HG03135 (cell line): ENCODE measurements around the gene PTPN4.
"Not testable (repeated sequence)": the region's sequence is repeated elsewhere in the genome, so short reads cannot be mapped to it uniquely, and the experiment has no call there.

Source experiments
- ATAC-seq: cut with Tn5 transposase; IDR thresholded peaks from one replicate; pipeline ENCODE4 v1.9.1; 2021; ENCODE audit warnings: mild to moderate bottlenecking, moderate library complexity; ENCODE audit not compliant: unreplicated experiment

PTPN4 gene

GRCh38 chr2:119932809-119933208 is 173.1 kb downstream of the PTPN4 start:
- ATAC-seq = no peak

- ATAC-seq = no peak
Measured at GRCh38 chr2:119934319-119934718, 174.6 kb downstream of the PTPN4 start.

DNA sequence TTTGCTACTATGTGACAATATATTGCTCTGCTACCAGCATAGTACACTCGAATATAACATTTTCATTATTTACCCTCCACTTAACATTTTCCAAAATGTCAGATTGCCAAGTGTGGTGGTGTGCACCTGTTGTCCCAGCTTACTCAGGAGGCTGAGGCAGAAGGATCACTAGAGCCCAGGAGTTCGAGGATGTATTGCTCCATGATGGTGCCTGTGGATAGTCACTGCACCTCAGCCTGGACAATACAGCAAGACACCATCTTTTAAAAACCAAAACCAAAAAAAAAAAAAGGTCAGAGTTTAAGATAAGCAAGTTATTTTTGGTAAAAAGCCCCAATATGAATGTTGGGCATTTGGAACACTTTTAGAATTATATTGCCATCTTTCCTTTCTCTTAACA is 178.0 kb downstream of the PTPN4 start:
- ATAC-seq = no peak

DNA sequence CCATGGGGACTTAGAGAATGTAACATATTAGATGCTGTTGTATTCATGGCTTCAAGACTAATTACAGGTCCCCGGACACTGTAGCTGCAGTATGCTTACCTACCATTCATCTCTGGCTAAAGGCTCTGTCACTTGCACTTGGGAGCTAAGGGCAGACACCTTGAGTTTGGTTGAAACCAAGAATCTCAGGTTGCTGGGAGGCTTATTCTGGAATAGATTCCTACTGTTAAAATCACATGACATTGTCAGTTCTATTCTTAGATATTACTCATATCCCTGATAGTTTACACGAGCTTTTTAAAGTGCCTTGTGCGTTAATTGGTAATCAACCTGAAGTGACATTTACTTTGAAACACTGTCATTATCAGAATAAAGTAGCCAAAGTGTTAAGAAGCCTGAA is 180.2 kb downstream of the PTPN4 start:
- ATAC-seq = no peak

DNA sequence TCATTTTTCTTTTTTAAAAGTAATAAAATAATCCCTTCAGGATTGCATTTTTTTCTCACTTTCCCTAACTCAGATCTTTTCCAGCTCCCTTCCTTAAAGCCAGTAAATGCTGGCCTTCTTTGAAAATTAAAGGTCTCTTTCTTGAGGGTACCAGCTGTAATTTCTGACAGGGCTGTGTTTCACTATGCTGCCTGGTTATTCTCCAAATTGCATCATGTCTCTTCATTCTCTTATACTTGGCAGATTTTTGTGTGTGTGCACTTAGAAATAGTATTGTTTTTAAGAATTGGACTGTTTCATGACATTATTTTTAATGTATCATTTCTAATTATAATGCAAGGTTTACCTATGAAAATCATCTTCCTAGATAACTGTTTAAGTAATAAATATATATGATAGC is 181.1 kb downstream of the PTPN4 start:
- ATAC-seq = no peak

GRCh38 chr2:119941388-119941787 is 181.7 kb downstream of the PTPN4 start:
- no peak for ATAC-seq

DNA sequence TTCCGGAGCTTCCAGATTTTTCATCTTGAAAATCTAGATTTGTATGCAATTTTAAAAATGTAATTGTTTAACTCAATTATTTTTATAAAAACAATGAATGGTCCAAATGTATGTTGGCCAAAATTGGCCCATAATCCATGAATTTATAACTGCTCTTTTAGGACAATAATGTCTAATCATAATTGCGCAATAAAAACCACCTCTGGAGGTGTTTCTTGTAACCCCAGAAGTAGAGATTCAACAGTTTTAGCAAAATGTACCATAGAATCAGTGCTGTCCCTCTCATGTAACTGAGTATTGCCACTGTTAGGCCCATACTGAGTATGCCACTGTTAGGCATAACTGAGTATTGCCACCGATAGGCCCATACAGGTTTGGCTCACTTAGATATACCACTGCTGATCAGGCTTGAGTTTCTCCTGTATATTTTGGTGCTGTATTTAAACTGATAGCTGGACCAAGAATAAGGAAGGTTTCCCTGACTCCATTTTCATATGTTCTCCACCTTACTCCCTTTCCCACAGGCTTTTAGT is 182.3 kb downstream of the PTPN4 start:
- no peak for ATAC-seq

DNA sequence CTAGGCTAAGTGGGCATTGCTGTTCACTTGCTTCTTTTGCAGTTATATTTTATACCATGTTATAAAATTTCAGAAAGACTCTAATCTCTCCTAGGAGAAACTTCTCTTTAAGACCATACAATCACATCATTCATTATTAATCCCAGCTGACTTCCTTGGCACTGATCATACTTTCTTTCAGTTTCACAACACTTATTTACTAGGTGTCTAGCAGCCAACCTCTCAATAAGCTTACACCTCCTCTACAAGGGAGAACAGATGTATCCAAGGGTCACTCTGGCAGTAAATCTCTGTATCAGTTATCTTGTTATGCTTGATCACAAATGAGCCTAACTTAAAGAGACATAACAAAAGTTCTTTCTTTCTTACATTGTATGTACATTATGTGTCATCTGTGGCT is 183.3 kb downstream of the PTPN4 start:
- ATAC-seq = no peak

DNA sequence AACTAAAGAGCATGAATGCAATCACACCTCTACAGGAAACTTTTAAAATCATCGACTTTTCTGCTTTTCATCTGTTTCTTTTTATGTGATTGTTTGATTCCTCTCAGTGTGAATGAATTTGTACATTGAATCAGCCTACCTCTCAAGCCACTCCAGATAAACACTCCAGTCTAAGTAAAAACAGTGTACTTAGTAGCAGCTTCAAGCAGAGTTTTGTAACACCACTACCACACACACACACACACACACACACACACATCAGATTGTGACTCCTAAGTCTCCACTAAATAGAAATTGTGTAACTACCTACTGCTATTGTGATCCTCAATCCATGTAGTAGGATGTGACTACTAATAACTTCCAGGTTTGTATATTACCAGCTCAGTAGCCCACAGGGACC is 187.8 kb downstream of the PTPN4 start:
- no peak for ATAC-seq

- ATAC-seq = no peak
Measured at GRCh38 chr2:119950966-119951365, 191.2 kb downstream of the PTPN4 start.

DNA sequence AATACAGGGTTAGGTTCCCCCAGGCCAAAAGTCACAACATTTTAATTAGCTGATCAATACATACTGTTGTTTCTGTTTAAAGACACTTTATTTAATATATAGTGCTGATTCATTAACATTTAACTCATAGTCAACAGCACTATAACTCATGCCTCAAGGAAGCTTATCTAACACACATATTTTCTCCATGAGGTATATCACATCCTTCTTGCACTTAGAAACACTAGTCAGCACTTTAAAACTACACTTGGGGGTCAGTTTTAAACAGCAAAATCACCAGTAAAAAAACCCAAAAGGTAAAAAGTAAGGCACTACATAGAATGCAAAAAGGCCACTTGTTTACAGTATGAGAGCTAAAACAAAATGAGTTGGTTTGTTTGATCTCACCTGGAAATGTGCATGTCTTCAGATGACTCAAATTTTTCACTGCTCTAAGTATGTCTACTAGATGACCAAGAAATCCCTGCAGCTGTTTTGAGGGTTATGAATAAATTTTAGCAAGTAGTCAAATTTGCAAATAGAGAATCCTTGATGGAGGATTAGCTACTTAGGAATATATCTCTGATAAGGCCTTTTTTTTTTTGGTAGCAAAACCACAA is 199.0 kb downstream of the PTPN4 start:
- ATAC-seq = no peak

- ATAC-seq = no peak
Measured at GRCh38 chr2:119960821-119961220, 201.1 kb downstream of the PTPN4 start.

GRCh38 chr2:119981896-119982295 is 222.2 kb downstream of the PTPN4 start:
- ATAC-seq = no peak

- ATAC-seq = no peak
Measured at GRCh38 chr2:119982506-119982905, 222.8 kb downstream of the PTPN4 start.

DNA sequence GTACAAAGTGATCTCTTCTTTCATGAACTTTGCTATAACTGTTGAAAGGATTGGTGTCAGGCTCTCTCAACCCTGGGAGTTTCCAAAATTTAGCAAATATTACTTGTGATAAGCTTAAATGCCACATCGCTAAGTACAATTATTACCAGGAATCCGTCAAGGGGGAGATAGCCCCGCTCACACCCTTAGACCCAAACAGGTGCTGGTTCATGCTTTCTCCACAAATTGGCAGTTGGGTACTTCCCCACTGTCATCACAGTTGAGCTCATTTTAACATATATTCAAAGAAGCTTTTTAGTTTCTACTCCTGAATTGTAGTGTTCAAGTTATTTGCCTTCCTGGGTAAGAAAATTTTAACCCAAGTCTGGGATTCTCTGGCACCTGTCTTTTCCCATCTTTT is 223.4 kb downstream of the PTPN4 start:
- ATAC-seq = no peak

DNA sequence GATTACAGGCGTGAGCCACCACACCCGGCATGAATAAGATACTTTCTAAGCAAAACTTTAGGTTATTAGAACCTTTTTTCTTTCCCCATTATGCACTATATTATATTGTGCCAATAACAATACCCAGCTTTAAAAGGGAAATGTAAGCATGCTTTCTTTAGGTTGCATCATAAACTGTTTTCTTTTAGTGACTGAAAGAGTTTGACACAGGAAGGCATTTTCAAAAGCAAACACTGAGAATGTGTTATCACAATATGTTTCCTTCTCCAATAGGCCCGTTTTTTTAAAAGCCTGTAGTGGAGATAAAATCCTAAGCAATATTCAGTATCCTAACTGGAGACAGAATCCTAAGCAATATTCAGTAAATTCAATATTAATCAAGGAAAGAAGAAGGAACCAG is 236.4 kb downstream of the PTPN4 start:
- no peak for ATAC-seq

GRCh38 chr2:119996896-119997891 is 237.5 kb downstream of the PTPN4 start:
- ATAC-seq = not testable (repeated sequence)

- no peak for ATAC-seq
Measured at GRCh38 chr2:120001471-120001870, 241.7 kb downstream of the PTPN4 start.

DNA sequence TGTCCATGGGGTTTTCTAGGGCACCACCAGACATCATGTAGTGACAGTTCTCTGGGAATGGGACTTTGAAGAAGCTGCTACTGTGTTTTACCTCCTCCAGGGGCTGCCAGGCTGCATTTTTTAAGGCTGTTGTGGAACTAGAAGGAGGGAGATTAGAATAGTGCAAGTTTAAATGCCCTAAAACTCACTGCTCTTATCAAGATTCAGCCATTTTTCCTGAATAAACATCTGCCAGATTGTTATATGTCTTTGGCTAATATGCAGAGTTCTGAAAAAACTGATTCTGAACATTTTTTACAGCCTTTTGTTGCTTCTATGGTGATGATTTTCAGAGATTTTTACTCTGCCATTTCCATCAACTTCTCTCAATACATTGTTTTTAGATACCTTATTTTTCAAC is 244.5 kb downstream of the PTPN4 start:
- no peak for ATAC-seq

DNA sequence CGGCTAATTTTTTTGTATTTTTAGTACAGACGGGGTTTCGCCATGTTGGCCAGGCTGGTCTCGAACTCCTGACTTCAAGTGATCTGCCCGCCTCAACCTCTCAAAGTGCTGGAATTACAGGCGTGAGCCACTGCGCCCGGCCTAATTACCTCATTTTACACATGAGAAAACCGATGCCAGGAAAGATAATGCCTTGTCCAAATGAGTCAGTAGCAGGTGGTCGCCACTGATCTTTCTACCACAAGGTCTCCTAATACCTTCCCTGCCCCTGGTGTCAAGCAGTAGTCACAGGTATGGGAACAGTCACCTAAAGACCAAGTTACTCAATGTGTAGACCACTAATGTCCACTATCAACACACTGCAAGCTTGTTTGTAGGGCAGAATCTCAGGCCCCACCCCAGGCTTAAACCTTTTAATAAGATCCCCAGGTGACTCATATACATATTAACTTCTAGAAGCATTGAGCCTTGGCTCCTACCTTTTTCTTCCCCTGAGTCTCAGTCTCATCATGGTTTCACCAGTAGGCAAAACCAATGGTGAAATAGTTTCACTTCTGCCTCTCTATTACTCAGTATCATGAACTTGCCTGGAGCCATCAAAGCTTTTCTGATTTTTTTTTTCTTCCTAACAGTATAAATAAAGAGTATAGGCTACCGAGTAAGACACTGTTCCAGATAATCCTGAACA is 246.3 kb downstream of the PTPN4 start:
- peak; percentile 92 for ATAC-seq

GRCh38 chr2:120007851-120008250 is 248.1 kb downstream of the PTPN4 start:
- ATAC-seq = no peak
